HPDE6-E6E7 (cell line): ENCODE results near the gene POLRMT.

Experiments used
- DNase-seq: peaks from one replicate; pipeline ENCODE4 v3.0.0; 2011; ENCODE audit warnings: missing footprints; ENCODE audit errors: extremely low spot score

Gene POLRMT

DNA sequence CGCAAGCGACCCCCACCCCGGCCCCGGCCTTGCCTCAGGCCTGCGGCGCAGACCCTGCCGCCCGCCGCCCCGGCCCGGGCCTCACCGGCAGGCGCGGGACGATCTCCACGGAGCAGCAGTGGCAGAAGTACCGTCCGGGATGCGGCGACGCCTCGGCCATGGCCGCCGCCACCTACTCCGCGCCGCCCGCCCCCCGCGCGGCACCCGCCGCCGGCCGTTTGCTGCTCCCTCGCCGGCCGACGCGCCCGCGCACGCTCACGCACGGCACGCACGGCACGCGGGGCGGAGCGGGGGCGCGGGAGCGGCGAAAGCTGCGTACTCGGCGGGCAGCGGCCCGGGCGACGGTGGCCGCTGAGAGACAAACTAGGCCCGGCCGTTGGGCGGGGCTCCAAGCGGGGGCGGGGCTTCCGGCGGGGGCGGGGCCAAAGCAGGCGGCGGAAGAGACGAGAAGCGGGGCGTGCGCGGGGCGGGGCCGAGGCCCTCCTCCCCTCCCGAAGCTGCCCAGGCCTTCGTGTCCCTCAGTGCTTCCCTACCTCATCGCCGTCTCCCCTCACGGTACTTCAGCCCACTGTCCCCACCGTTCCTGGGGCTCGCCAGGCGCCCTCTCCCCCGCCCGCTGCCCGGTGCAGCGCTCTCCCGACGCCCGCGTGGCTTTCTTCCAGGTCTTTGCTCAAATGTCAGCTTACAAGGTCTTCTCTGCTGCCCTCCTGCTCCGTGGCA is 29.8 kb upstream of the POLRMT start, which contains the start of gene RNF126:
Gene RNF126 (minus strand): TSS at position 253 of the 720 bp plus-strand sequence. CDS start 93 bp downstream, at position 160.
- peak; percentile 63 for DNase-seq

DNA sequence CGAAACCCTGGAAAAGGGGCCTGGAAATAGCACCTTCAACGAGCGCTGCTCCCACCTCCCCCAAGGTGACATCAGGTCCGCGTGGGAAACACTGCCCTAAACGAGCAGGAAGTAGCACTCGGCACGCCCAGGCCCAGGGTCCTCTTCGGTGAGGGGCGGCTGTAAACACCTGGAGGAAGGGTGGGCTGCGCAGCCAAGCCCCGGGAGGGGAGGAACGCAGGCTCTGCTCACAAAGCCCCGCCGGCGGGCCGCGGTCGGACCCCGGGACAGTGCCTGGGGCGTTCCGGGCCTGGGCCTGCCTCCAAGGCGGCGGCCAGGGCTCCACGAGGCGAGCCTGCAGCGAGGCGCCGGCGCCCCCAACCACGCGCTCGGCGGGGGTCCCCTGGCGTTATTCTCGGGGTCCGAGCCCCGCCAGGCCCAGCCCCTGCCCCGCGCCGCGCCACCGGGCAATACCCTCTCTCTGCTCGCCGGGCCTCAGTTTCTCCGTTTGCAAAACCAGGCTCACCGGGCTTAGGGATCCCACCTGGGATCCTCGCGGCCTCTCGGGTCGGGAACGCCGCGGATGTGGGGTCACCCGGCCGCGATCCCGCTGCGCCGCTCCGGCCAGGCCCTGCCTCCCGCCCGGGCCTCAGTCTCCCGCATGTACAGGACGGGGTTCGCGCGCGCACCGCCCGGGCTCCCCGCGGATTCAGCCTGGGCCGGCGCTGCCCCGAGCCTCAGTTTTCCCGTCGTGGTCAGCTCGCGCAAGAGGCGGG is 29.0 kb upstream of the POLRMT start:
- no peak for DNase-seq

DNA sequence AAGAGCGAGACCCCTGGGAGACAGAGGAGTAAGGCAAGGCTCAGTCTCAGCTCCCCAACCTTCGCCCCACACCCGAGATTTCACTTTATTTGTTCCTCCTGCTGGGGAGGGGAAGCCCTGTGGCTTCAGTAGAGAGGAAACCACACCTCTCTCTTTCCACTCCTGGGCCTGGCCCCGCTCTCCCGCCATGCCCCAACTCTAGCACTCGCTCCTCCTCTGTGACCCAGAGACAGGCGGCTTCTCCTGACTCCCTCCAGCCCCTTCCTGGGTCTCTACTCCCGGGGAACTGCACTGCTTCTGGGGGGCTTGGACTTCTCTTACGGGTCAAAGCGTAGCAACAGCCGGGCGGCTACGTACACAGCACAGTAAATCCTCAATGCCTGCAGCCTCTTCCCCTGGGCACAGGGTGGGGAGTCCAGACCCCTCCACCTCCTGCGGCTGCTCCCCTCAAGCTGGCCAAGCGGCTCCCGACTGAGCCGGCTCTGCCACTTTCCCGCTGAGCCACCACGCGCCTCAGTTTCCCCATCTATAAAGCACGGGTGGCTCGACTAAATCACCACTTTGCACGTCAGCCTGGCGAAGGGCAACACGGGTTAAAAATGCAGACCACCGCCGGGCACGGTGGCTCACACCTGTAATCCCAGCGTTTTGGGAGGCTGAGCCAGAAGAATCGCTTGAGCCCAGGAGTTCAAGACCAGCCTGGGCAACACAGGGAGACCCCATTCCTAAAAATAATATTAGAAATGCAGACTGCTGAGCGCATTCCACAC is 28.3 kb upstream of the POLRMT start:
- DNase-seq = no peak

GRCh38 chr19:660793-661426 is 27.6 kb upstream of the POLRMT start:
- DNase-seq = no peak

DNA sequence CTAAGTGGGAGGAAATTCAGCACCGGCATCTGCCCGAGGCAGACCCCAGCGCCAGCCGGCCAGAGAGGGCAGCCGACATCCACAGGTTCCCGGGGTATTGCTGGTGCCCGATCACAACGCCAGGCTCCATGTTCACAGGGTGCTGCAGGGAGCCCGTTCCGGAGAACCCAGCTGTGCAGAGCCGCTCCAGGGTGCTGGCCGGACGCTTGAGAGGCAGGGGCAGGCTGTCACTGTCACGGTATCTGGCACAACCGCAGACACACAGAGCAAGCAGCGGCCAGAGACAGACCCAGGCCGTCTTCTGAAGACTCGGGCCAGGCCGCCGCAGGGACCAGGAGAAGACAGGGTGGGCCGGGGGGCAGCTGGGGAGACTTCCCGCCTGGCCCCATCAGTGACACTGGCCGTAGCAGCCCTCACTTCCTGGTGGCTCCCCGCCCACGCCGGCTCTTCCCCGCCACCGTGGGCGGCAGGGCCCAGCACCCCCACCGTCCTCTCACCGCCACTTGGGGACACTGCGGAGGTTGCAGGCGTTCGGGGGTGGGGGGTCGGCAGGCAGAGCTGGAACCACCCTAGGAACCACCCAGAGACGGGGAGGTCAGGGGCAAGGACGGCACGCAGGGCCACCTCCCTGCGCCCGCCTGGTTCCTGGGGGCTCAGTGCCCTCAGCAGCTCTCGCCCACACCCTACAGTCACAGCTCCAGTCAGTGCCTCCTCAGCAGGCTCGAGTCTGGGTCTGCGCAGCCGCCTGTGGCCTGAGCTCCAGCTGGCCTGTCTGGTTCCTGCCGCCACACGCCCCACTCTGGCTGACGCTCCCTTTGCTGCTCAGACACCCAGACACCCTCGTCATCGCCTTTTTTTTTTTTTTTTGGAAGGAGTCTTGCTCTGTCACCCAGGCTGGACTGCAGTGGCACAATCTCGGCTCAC is 25.8 kb upstream of the POLRMT start:
- DNase-seq = peak; percentile 93

DNA sequence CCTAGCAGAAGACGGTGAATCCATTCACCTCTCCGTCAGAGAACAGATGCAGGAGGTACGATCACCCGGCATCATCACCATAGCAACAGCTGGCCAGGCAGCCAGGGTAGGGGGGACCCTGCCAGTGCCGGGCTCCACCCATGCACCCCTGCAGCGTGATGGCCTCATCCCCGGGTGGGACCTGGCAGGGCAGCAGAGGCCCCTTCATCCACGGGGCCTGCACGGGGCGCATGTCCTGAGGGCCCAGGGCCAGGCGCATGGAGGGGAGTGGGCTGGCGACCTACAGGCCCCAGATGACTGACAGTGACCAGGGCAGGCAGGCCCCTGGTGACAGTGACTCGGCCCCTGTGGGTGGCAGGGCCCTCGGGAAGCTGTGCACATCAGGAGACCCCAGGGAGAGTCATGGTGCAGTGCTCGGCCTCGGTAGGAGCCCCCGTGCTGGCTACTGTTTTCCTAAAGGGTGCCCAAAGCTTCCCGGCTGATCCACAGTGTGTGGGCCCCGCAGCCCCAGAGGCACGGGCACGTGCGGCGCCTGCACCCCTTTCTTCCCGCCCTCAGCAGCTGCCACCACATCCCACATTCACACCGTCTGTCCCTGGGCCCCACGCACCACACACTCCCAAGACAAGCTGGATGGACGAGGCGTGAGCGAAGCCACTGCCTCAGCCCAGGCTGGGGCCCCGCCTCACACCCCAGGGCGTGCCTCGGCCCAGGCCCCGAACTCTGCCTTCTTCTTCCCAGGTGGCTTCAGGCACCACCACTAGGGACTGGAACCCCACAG is 24.9 kb upstream of the POLRMT start:
- no peak for DNase-seq

DNA sequence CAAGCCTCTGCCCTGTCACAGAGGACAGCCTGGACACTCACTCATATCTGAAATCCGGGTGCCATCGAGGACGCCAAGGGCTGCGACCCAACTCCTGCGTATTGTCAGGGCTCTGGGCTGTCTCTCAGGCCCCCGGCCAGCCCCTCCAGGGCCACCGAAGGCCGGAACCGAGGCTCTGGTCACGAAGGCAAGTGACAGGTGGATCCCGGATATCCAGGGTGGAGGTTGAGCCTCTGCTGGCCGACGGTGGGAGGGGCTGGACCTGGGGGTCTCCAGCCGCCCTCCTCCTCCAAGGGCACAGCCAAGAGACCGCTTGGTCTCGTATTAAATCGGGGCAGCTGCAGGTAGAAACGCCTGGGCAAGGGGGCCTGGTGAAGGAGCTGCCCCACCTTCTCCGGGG is 24.3 kb upstream of the POLRMT start:
- DNase-seq = no peak

- DNase-seq = no peak
Measured at GRCh38 chr19:656751-657559, 23.6 kb upstream of the POLRMT start.

- no peak for DNase-seq
Measured at GRCh38 chr19:655691-656090, 22.4 kb upstream of the POLRMT start.

GRCh38 chr19:653425-653824 is 20.1 kb upstream of the POLRMT start:
- no peak for DNase-seq

GRCh38 chr19:652467-653389 is 19.4 kb upstream of the POLRMT start:
- DNase-seq = no peak

DNA sequence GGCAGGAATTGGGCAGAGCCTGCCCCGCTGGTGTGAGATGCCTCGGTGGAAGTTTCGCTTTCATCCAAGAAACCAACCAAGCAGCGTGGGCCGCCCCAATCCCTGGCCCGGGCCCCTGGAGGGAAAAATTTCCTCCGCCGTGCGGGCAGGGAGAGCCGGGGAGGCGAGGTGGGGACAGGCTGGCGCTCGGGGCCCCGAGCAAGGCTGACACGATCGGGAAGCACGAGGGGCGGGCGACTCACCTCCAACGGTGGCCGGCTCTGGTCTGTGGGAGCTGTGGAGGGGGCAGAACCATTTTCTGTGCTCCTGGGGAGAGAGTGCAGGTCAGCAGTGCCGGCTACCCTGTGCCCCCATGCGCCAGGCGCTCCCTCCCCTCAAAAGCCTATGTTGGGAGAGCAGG is 18.7 kb upstream of the POLRMT start:
- no peak for DNase-seq

DNA sequence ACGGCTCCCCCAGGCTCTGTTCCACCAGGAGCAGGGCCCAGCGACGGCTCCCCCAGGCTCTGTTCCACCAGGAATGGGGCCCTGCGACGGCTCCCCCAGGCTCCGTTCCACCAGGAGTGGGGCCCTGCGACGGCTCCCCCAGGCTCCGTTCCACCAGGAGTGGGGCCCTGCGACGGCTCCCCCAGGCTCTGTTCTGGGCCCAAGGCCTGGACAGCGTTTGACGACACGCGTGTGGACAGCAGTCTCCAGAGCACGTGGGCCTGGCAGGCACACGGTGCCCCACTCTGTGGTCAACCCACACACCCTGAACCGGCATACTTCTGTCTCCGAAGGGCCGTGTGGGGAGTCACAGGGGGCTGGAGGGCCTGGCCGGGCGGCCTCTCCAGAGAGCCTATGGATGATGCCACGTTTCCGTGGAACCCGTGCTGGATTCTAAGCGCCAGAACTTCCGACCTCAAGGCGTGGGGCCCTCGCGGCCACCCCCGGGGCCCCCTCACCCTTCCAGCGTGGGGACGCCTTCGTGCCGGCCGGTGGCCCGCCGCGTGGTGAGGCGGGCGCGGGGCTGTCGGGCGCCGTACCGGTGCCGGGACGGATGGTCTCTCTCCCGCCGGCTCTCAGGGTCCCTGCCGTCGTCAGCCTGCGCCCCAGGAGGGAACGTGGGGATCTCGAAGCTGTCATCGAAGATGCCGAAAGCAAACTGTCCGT is 17.9 kb upstream of the POLRMT start:
- no peak for DNase-seq

DNA sequence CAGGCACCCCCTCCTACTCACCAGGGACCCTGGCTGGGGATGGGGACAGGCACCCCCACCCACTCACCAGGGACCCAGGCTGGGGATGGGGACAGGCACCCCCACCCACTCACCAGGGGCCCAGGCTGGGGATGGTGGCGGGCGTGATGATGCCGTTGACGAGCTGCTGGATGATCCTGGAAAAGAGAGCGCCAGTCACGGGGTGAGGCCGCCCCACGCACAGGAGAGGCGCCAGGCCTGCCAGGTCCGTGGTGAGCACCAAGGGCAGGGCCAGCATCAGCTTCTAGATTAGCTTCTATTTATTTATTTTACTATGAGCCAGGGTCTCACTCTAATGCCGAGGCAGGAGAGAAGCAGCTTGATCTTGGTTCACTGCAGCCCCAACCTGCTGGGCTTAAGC is 16.8 kb upstream of the POLRMT start:
- no peak for DNase-seq

- no peak for DNase-seq
Measured at GRCh38 chr19:648904-649801, 15.8 kb upstream of the POLRMT start.

GRCh38 chr19:648305-648704 is 15.0 kb upstream of the POLRMT start:
- DNase-seq = no peak
